WERI-Rb-1 (cell line): ENCODE results near the gene RIIAD1.
A peak's percentile ranks its signal among the peaks of the same experiment; 100 is the strongest.

ENCODE experiments used
- DNase-seq: peaks from one replicate; pipeline ENCODE4 v3.0.0-alpha.2; 2020
- H3K27ac ChIP-seq: fragments of 250-450 bp; sonication (Bioruptor Pico); 2 replicates; pipeline ENCODE4 v1.5.1; 2020; ENCODE audit warnings: mild to moderate bottlenecking, moderate library complexity
- H3K27me3 ChIP-seq: fragments of 250-450 bp; sonication (Bioruptor Pico); 2 replicates; pipeline ENCODE4 v1.5.1; 2021; ENCODE audit warnings: mild to moderate bottlenecking, low read depth, moderate library complexity; ENCODE audit not compliant: insufficient read depth, severe bottlenecking
- H3K36me3 ChIP-seq: fragments of 250-450 bp; sonication (Bioruptor Pico); 2 replicates; pipeline ENCODE4 v1.5.1; 2020; ENCODE audit warnings: mild to moderate bottlenecking, moderate library complexity
- H3K4me3 ChIP-seq: 2 replicates; pipeline ENCODE4 v1.5.1; 2011; ENCODE audit warnings: low read depth, mild to moderate bottlenecking, control low read depth, low read length
- H3K9me3 ChIP-seq: fragments of 250-450 bp; sonication (Bioruptor Pico); 2 replicates; pipeline ENCODE4 v1.5.1; 2021; ENCODE audit warnings: mild to moderate bottlenecking, moderate library complexity; ENCODE audit not compliant: severe bottlenecking
- TF ChIP-seq, protein P1 (sequence below): IDR thresholded peaks from 2 replicates; pipeline ENCODE4 v1.5.1; 2011; ENCODE audit warnings: low read depth, mild to moderate bottlenecking, control low read depth, inconsistent platforms, low read length

The RIIAD1 gene

DNA sequence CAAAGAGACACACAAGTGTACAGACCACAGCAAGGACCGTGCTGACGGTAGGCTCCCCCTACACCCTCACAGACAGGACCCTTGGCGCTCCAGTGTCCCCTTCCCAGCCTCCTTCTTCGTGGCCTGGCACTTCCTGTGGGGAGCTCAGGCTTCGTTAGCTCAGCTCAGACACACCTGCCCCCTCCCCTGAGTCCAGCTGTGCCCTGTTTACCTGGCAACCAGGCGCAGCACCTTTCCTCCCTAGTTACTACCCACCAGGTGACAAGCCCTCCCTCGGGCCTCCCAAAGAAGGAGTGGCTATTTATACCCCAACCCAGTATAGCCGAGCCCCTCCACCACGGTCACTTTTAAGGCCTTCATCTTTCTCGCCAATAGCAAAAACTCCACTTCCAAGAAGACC is 9.4 kb upstream of the RIIAD1 start:
- Histone ChIP-seq H3K36me3 (peaks cover 78% of the 10 kb centered on the region), H3K27me3 (no peaks in the 10 kb centered on the region), H3K4me3 (peak overlapping the region; percentile 30), H3K9me3 (no peaks in the 10 kb centered on the region), H3K27ac (peak overlapping the region; percentile 90)
- TF ChIP-seq, protein P1, sequence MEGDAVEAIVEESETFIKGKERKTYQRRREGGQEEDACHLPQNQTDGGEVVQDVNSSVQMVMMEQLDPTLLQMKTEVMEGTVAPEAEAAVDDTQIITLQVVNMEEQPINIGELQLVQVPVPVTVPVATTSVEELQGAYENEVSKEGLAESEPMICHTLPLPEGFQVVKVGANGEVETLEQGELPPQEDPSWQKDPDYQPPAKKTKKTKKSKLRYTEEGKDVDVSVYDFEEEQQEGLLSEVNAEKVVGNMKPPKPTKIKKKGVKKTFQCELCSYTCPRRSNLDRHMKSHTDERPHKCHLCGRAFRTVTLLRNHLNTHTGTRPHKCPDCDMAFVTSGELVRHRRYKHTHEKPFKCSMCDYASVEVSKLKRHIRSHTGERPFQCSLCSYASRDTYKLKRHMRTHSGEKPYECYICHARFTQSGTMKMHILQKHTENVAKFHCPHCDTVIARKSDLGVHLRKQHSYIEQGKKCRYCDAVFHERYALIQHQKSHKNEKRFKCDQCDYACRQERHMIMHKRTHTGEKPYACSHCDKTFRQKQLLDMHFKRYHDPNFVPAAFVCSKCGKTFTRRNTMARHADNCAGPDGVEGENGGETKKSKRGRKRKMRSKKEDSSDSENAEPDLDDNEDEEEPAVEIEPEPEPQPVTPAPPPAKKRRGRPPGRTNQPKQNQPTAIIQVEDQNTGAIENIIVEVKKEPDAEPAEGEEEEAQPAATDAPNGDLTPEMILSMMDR: no peak
- peak; percentile 70 for DNase-seq

DNA sequence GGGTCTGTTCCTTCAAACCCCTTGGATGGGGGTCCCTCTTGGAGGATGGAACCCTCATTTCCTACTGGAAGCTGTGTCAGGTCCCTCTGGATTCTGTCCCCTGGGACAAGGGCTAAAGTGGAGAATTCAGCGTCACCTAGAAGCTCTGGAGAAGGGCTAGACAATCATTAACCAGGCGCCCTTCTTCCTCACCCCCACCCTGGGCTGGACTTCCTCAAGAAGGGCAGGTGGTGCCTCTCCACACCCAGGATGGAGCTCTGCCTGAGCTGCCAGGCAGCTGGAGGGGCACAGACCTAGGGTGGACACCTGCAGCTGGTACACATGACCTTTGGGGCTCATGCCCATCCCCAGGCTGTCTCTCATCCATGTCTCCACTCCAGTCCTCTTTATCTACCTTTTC is 8.3 kb upstream of the RIIAD1 start:
- DNase-seq: no peak
- Histone ChIP-seq H3K27ac (peak overlapping the region; percentile 90), H3K9me3 (no peaks in the 10 kb centered on the region), H3K36me3 (peaks cover 67% of the 10 kb centered on the region), H3K27me3 (no peaks in the 10 kb centered on the region), H3K4me3 (no peak overlapping the region)
- TF ChIP-seq, protein P1: no peak

DNA sequence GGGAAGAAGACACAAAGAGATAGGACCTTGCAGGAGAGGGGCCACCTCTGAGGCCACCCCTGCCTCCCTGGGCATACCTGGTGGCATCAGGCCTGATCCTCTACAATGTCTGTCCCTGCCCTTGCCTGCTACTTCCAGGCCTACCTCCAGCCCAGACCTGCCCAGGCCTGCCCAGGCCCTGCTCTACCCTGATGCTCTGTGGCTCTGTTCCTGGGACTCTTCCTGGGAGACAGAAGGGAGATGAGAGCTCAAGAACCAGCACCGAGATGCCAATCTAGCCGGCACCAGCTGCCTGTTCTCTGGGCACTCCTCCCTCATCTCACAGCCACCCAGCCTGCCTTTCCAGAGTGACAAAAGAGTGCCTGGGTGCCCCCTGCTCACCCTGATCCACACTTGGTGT is 7.4 kb upstream of the RIIAD1 start:
- H3K27ac ChIP-seq: peak overlapping the region; percentile 90
- TF ChIP-seq, protein P1: no peak
- no peak overlapping the region for H3K4me3 ChIP-seq
- no peaks in the 10 kb centered on the region for H3K9me3 ChIP-seq
- DNase-seq: peak; percentile 53
- H3K27me3 ChIP-seq: no peaks in the 10 kb centered on the region
- peaks cover 59% of the 10 kb centered on the region for H3K36me3 ChIP-seq

DNA sequence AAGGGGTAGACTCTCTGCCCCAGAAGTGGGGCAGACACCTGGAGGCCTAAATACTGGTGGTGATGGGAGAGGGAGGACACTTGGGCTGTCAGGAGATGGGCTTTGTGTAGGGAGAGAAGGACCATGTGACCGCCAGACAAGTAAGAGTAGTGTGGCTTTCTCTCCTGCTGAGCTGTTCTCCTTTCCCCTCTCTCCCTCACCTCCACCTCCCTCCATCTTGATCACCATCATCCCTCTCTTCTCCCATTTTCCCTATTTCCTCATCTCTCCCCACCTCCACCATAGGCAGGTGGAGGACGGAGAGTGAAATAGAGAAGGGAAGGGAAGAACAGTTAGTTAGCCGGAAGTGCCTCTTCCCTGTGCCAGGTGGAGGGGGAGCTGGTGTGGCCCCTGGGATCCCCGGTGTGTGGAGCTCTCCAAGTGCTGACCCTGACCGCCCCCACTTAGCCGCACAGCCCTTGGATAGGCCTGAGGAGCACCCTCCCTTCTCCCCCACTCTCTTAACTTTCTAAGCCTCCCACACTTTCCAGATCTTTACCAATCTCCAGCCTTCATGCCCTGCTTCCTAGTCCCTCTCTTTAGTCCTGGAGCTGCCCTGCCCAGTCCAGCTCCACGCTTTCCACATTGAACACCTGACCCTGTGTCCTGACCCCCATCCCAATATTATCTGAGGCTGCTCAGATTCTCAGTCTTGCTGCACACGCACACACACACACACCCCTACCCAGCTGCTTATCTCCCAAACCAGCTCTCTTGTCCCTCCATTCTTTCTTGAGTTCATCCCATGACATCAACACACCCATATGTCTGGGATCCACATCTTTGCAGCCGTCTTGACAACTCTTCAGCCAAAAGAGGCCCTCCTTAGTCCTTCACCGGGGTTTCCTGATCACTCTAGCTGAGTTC is 6.2 kb upstream of the RIIAD1 start:
- Histone ChIP-seq H3K36me3 (peaks cover 47% of the 10 kb centered on the region), H3K27me3 (no peaks in the 10 kb centered on the region), H3K4me3 (peak overlapping the region; percentile 69), H3K27ac (peak overlapping the region; percentile 90), H3K9me3 (no peaks in the 10 kb centered on the region)
- DNase-seq: peak; percentile 60
- TF ChIP-seq, protein P1: no peak

DNA sequence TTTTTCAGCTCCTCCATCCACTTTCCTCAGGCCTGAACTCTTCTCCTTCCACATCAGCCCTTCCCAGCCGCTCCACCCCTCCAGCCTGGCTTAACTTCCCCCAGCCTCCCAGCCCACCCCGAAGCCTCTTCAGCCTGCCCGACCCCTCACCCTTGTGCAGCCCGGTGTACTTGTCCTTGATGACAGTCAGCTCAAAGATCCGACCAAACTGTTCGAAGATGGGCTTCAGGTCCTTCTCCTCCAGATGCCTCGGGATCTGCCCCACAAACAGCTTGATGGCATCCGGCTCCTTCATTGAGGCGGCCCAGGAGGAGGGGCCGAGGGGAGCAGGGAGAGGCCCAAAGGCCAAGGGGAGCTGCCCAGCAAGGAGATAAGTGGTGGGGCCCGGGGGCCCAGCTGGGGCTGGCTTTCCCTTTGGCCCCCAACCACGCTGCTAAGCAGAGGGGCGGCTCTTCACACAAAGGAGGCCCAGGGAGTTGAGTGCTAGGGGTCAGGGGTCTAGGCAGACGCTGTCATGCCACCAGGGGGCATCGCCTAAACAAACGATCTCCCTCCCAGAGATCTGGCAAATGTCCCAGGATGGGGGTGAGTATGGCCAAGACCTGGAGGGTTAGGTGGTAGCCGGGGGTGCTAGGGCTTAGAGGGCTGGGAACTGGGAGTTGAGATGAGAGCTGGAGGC is 5.5 kb upstream of the RIIAD1 start:
- Histone ChIP-seq H3K36me3 (peaks cover 41% of the 10 kb centered on the region), H3K27me3 (no peaks in the 10 kb centered on the region), H3K27ac (peak overlapping the region; percentile 90), H3K4me3 (peak overlapping the region; percentile 69), H3K9me3 (no peaks in the 10 kb centered on the region)
- TF ChIP-seq, protein P1: peak; percentile 97
- peak; percentile 96 for DNase-seq
